ENCODE data around the gene LRP1B. TPM values are rescaled to one million over a fixed set of nuclear protein-coding genes. Genes with fewer than 3 reads are reported as not detected.

The LRP1B gene
- total RNA-seq, 4 donors from 2014 or later: 0.85 to 3.3 (median 1.1) TPM; not detected in 1

DNA sequence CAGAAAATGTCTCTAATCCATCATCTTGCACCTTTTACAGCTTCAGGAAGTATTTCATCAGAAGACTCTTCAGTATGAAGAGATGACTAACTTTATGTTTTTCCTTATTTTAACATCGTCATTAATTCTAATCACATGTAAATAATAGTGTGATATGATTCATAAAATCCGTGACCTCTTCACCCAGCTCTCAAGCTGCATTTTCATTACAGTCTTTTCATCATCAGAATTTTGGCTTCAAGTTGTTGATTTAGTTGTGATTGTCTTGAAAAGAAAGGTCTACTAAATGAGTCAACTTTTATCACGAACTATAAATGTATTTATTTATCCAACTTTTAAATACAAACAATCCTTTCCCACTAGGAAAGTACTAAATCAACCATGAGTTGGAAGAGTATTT lies 410.3 kb downstream of the LRP1B start:
- Histone ChIP-seq H3K36me3 (no peaks in the 10 kb centered on the region), H3K27ac (no peak overlapping the region), H3K4me3 (no peak overlapping the region), H3K4me1 (no peaks in the 10 kb centered on the region), H3K9me3 (no peaks in the 10 kb centered on the region), H3K27me3 (no peaks in the 10 kb centered on the region)
- no peak for DNase-seq
- TF ChIP-seq, protein P1, sequence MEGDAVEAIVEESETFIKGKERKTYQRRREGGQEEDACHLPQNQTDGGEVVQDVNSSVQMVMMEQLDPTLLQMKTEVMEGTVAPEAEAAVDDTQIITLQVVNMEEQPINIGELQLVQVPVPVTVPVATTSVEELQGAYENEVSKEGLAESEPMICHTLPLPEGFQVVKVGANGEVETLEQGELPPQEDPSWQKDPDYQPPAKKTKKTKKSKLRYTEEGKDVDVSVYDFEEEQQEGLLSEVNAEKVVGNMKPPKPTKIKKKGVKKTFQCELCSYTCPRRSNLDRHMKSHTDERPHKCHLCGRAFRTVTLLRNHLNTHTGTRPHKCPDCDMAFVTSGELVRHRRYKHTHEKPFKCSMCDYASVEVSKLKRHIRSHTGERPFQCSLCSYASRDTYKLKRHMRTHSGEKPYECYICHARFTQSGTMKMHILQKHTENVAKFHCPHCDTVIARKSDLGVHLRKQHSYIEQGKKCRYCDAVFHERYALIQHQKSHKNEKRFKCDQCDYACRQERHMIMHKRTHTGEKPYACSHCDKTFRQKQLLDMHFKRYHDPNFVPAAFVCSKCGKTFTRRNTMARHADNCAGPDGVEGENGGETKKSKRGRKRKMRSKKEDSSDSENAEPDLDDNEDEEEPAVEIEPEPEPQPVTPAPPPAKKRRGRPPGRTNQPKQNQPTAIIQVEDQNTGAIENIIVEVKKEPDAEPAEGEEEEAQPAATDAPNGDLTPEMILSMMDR (IDR thresholded peaks at IDR 0.05): no peak
- TF ChIP-seq POLR2A (IDR thresholded peaks at IDR 0.05): no peak

DNA sequence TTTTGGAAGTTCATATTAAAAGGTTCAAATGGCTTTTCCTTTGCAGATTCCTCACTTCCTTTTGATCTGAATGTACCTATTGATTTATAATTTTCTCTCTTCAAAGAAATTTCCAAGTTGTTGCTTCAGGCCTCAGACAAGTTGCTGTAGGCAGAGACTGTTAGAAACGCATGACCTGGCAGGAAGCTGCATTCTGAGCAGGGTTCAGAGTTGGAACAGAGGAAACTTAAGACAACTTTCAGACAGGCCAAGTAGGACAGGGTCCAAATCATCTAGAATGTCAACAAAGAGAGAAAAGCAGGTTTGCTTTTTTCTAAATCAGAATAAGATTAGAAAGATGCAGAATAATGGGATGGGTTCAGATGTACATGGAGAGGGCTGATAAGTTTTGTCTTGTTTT lies 416.3 kb downstream of the LRP1B start:
- Histone ChIP-seq H3K27me3 (no peaks in the 10 kb centered on the region), H3K4me1 (no peaks in the 10 kb centered on the region), H3K36me3 (no peaks in the 10 kb centered on the region), H3K27ac (no peak overlapping the region), H3K9me3 (no peaks in the 10 kb centered on the region), H3K4me3 (no peak overlapping the region)
- no peak for DNase-seq
- TF ChIP-seq, protein P1 (IDR thresholded peaks at IDR 0.05): no peak
- no peak for TF ChIP-seq POLR2A (IDR thresholded peaks at IDR 0.05)

DNA sequence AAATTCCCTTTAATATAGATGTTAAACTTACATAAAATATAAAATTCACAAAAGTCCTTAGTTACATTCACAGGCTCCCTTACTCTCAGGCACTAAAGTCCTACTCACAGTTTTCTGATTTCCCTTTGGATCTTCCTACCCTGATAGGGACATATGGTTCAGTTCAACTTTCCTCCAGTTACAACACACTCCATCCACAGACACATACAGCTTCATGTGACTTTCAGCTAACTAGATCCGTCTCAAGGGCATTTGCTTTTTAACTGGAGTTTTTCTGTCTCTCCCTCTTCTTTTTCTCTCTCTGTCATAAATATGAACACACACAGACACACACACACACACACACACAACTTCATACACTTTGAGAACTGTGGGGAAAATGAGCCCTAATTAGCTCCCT lies 419.2 kb downstream of the LRP1B start:
- no peaks in the 10 kb centered on the region for H3K36me3 ChIP-seq
- no peaks in the 10 kb centered on the region for H3K4me1 ChIP-seq
- no peaks in the 10 kb centered on the region for H3K27me3 ChIP-seq
- H3K4me3 ChIP-seq: no peak overlapping the region
- H3K9me3 ChIP-seq: no peaks in the 10 kb centered on the region
- H3K27ac ChIP-seq: no peak overlapping the region
- no peak for TF ChIP-seq POLR2A (IDR thresholded peaks at IDR 0.05)
- TF ChIP-seq, protein P1 (IDR thresholded peaks at IDR 0.05): no peak
- no peak for DNase-seq

DNA sequence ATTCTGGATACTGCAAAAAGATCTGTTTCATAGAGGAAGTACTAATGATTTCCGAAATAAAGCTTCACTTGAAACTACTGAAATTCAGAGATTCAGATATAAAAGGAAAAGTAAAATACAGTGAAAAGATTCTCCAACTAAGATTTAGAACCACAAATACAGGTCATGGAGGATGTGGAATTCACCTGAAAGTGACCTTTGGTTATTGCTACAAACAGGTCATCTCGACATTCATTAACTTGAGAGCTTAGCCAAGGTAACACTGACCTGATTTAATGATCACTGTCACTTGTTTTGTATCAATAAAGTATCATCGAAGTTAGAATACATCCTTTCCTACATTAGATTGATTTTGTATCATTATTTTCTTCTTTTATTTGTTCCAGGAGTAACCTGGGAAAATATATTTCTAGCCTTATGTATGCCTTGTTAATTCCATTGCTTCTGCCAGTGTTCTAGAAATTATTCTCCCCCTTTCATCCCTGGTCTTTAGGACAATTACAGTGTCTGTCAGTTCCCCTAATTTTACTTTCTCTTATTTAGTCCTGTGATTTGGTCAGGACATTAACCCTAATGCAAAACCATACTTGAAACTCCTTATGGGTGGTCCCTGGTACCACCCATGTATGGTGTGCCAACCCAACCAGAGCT lies 420.1 kb downstream of the LRP1B start:
- TF ChIP-seq, protein P1 (IDR thresholded peaks at IDR 0.05): no peak
- TF ChIP-seq POLR2A (IDR thresholded peaks at IDR 0.05): no peak
- H3K27ac ChIP-seq: no peak overlapping the region
- no peaks in the 10 kb centered on the region for H3K36me3 ChIP-seq
- no peak overlapping the region for H3K4me3 ChIP-seq
- no peaks in the 10 kb centered on the region for H3K4me1 ChIP-seq
- H3K27me3 ChIP-seq: no peaks in the 10 kb centered on the region
- no peak for DNase-seq
- no peaks in the 10 kb centered on the region for H3K9me3 ChIP-seq

DNA sequence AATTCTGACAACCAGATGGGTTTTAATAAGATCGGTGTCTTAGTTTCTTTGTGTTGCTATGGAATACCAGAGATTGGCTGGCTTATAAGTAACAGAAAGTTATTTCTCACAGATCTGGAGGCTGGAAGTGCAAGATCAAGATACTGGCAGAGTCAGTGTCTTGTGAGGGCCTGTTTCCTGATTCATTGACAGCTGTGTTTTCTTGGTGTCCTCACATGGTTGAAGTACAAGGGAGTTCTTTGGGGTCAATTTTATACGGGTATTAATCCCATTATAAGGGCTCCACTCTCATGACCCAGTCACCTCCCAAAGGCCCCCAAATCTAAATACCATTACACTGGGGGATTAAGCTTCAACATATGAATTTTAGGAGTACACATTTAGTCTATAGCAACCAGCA lies 421.1 kb downstream of the LRP1B start:
- no peak for TF ChIP-seq POLR2A (IDR thresholded peaks at IDR 0.05)
- TF ChIP-seq, protein P1 (IDR thresholded peaks at IDR 0.05): no peak
- H3K27me3 ChIP-seq: no peaks in the 10 kb centered on the region
- H3K27ac ChIP-seq: no peak overlapping the region
- DNase-seq: no peak
- H3K4me1 ChIP-seq: no peaks in the 10 kb centered on the region
- H3K9me3 ChIP-seq: no peaks in the 10 kb centered on the region
- H3K36me3 ChIP-seq: no peaks in the 10 kb centered on the region
- H3K4me3 ChIP-seq: no peak overlapping the region

DNA sequence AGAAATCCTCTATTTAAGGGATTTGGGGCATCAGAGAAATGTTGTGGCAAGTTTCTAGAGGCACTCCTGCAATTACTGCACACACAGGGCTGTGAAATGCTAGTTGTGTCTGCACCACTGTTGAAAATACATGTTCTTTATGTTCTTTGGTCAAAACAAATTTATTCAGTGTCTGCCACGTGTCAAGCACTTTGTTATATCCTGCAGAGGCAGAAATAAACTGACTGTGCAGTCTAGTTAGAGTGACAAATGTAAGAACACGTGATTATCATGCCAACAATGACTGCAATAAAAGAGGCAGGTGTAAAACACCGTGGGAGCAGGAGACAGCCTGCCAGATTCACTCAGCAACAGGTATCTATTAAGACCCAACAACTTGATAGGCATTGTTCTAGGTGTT lies 423.3 kb downstream of the LRP1B start:
- no peak for DNase-seq

More for the DNA sequence above, 423.3 kb downstream of the LRP1B start:
- Histone ChIP-seq H3K27ac (no peak overlapping the region), H3K27me3 (no peaks in the 10 kb centered on the region), H3K36me3 (no peaks in the 10 kb centered on the region), H3K4me1 (no peaks in the 10 kb centered on the region), H3K9me3 (no peaks in the 10 kb centered on the region), H3K4me3 (no peak overlapping the region)
- no peak for TF ChIP-seq POLR2A (IDR thresholded peaks at IDR 0.05)
- TF ChIP-seq, protein P1 (IDR thresholded peaks at IDR 0.05): no peak

Data from Peyer's patch (tissue), 4 donors.